ENCODE measurements around the gene TM2D1. TPM values are rescaled to one million over a fixed set of nuclear protein-coding genes. Genes with fewer than 3 reads are reported as not detected.

TM2D1 gene
- total and polyA plus RNA-seq, 4 donors = 13.7 to 33.4 (median 25.7) TPM

- whole genome bisulfite sequencing = 70% methylated on average over 5 of the region's 5 CpGs
- H3K27ac ChIP-seq (ENCODE audit: low read depth in 1 of 2, low read length in 2 of 2) = no peak overlapping the region
Observed at GRCh38 chr1:61642475-61643232, 82.3 kb downstream of the TM2D1 start.

GRCh38 chr1:61641578-61642336, 83.2 kb downstream of the TM2D1 start:
- no peaks in the 10 kb centered on the region for H3K36me3 ChIP-seq (ENCODE audit: control insufficient read depth in 4 of 4, insufficient read depth in 3 of 4, low read depth in 1 of 4, low read length in 3 of 4)
- H3K9ac ChIP-seq (ENCODE audit: low read depth in 1 of 2, low read length in 2 of 2) = peak overlapping the region in 1 of 2 donors; percentile 52
- H3K4me3 ChIP-seq (ENCODE audit: low read depth in 1 of 3, low read length in 3 of 3) = no peak overlapping the region

More at GRCh38 chr1:61642475-61643232, 82.3 kb downstream of the TM2D1 start:
- TF ChIP-seq EGR1 (IDR thresholded peaks at IDR 0.05; ENCODE audit: low read depth in 2 of 2) = no peak
- TF ChIP-seq MAX (IDR thresholded peaks at IDR 0.05) = no peak
- no peak for TF ChIP-seq NR2F2 (IDR thresholded peaks at IDR 0.05)
- no peak for TF ChIP-seq GABPA (IDR thresholded peaks at IDR 0.05 in 1 of 2, conservative IDR thresholded peaks at IDR 0.05 in 1 of 2)
- TF ChIP-seq YY1 (IDR thresholded peaks at IDR 0.05) = no peak
- TF ChIP-seq SP1 (IDR thresholded peaks at IDR 0.05) = no peak
- TF ChIP-seq JUND (IDR thresholded peaks at IDR 0.05) = no peak
- TF ChIP-seq HNF4A (conservative IDR thresholded peaks at IDR 0.05) = no peak
- no peaks in the 10 kb centered on the region for H3K27me3 ChIP-seq (ENCODE audit: control insufficient read depth in 4 of 4, insufficient read depth in 4 of 4, low read length in 3 of 4)
- H3K9me3 ChIP-seq (ENCODE audit: control insufficient read depth in 4 of 4, low read length in 3 of 4) = no peaks in the 10 kb centered on the region
- no peak for DNase-seq (ENCODE audit: low spot score)
- H3K4me3 ChIP-seq (ENCODE audit: low read depth in 1 of 3, low read length in 3 of 3) = no peak overlapping the region
- H3K36me3 ChIP-seq (ENCODE audit: control insufficient read depth in 4 of 4, insufficient read depth in 3 of 4, low read depth in 1 of 4, low read length in 3 of 4) = no peaks in the 10 kb centered on the region
- H3K9ac ChIP-seq (ENCODE audit: low read depth in 1 of 2, low read length in 2 of 2) = no peak overlapping the region
- H3K4me1 ChIP-seq (ENCODE audit: control insufficient read depth in 4 of 4, insufficient read depth in 4 of 4, low read length in 3 of 4) = no peaks in the 10 kb centered on the region

More at GRCh38 chr1:61641578-61642336, 83.2 kb downstream of the TM2D1 start:
- TF ChIP-seq, protein P1, sequence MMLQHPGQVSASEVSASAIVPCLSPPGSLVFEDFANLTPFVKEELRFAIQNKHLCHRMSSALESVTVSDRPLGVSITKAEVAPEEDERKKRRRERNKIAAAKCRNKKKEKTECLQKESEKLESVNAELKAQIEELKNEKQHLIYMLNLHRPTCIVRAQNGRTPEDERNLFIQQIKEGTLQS (IDR thresholded peaks at IDR 0.05) = no peak
- TF ChIP-seq FOXA1 (IDR thresholded peaks at IDR 0.05) (no peak), HNF4G (IDR thresholded peaks at IDR 0.05) (no peak), HNF4A (conservative IDR thresholded peaks at IDR 0.05) (no peak), YY1 (IDR thresholded peaks at IDR 0.05) (peak; percentile 20), EGR1 (IDR thresholded peaks at IDR 0.05; ENCODE audit: low read depth in 2 of 2) (no peak), MAX (IDR thresholded peaks at IDR 0.05) (no peak), RAD21 (IDR thresholded peaks at IDR 0.05) (peak; percentile 78 to 83), CTCF (IDR thresholded peaks at IDR 0.05; ENCODE audit: low read depth, low read length, missing input control) (peak; percentile 57), RXRA (IDR thresholded peaks at IDR 0.05) (peak in 1 of 2 donors; percentile 23)
- peak overlapping the region; percentile 1 to 51 for H3K27ac ChIP-seq (ENCODE audit: low read depth in 1 of 2, low read length in 2 of 2)
- peak; percentile 49 for DNase-seq (ENCODE audit: low spot score)
- no peaks in the 10 kb centered on the region for H3K4me1 ChIP-seq (ENCODE audit: control insufficient read depth in 4 of 4, insufficient read depth in 4 of 4, low read length in 3 of 4)
- no peaks in the 10 kb centered on the region for H3K9me3 ChIP-seq (ENCODE audit: control insufficient read depth in 4 of 4, low read length in 3 of 4)
- WGBS = 26% methylated on average over 23 of the region's 23 CpGs
- no peaks in the 10 kb centered on the region for H3K27me3 ChIP-seq (ENCODE audit: control insufficient read depth in 4 of 4, insufficient read depth in 4 of 4, low read length in 3 of 4)

All from liver (tissue), 9 donors.